ENCODE measurements around the gene KLK12. TPM values are rescaled to one million over a fixed set of nuclear protein-coding genes. Genes with fewer than 3 reads are reported as not detected.

KLK12 gene
- total RNA-seq, 1 donor from 2014 or later = 1.9 TPM

DNA sequence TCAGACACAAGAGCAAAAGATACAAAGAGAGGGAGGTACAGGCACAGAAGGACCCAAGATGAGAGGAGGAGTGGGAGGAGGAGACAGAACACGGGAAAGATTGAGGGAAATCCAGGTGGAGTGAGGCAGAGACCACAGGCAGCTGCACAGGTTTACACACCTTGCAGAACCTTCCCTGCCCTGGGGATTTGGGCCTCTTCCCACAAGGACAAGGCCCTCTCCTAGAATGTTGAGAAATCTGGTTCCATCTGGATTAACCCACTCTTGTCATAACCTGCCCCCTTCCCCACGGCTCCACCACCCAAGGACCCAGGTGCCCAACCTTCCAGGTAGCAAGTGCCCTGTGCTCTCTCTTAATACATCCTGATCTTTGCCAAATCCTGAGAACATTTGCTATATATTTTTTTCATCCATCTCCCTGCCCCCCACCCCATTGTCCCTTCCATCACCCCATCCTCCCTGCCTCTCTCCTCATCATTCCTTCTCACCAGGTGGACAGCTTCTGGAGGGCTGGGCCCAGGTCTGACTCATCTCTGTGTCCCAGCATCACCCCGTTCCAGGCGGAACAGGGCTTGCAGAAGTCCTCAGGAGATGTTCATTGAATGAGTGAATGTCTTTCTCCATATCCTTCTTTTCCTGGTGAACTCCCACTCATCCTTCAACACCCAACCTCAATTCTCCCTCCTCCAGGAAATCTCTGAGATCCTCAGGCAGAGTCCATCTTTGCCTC, 24.6 kb downstream of the KLK12 start:
- Histone ChIP-seq H3K9me3 (no peaks in the 10 kb centered on the region), H3K36me3 (no peaks in the 10 kb centered on the region), H3K27me3 (ENCODE audit: low read depth) (peaks cover 38% of the 10 kb centered on the region), H3K27ac (no peak overlapping the region), H3K4me1 (no peaks in the 10 kb centered on the region), H3K4me3 (no peak overlapping the region)
- intact Hi-C loops (cut with DNase I) = no loop called here
- TF ChIP-seq, protein P1, sequence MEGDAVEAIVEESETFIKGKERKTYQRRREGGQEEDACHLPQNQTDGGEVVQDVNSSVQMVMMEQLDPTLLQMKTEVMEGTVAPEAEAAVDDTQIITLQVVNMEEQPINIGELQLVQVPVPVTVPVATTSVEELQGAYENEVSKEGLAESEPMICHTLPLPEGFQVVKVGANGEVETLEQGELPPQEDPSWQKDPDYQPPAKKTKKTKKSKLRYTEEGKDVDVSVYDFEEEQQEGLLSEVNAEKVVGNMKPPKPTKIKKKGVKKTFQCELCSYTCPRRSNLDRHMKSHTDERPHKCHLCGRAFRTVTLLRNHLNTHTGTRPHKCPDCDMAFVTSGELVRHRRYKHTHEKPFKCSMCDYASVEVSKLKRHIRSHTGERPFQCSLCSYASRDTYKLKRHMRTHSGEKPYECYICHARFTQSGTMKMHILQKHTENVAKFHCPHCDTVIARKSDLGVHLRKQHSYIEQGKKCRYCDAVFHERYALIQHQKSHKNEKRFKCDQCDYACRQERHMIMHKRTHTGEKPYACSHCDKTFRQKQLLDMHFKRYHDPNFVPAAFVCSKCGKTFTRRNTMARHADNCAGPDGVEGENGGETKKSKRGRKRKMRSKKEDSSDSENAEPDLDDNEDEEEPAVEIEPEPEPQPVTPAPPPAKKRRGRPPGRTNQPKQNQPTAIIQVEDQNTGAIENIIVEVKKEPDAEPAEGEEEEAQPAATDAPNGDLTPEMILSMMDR (IDR thresholded peaks at IDR 0.05) = no peak
- DNase-seq = no peak
- no peak for ATAC-seq

DNA sequence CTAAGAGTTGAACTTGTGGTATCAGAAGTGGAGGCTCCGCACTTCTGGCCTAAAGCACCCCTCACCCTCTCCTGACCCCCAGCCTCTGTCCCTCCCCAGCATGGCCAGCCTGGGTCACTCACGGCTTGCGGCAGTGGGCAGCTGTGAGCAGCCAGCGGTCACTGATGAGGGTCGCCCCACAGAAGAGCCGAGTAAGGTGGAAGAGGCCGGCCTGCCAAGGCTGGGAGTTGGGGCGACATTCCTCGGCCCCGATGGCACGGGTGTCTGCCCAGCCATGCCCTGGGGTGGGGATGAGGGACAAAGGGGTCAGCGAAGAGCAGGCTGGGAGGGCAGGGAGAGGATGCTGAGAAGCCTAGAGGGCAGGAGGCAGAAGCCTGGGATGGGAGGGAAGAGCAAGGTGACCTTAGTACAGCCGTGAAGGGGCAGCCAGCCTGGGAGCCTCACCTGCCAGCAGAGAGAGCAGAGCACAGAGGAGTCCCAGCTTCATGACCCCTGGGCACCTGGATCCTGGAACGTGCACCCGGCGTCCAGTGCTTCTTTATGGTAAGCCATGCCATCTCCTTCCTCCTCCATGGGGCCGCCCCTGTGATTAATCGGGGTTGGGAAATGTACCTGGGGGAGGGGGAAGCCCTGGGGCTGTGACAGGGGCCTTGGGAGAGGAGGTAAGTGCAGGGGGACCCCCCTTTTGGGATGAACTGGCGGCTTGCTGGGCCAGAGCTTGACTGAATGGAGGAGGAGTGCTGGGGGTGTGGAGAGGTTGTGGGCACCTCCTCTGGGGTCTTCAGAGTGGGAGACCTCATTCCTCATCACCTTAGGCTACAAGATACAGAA, 25.5 kb downstream of the KLK12 start:
- no peak overlapping the region for H3K27ac ChIP-seq
- H3K36me3 ChIP-seq = no peaks in the 10 kb centered on the region
- TF ChIP-seq, protein P1 (IDR thresholded peaks at IDR 0.05) = no peak
- peaks cover 39% of the 10 kb centered on the region for H3K27me3 ChIP-seq (ENCODE audit: low read depth)
- intact Hi-C loops (cut with DNase I) = no loop called here
- H3K4me3 ChIP-seq = no peak overlapping the region
- no peaks in the 10 kb centered on the region for H3K4me1 ChIP-seq
- ATAC-seq (no peak), DNase-seq (no peak)
- H3K9me3 ChIP-seq = no peaks in the 10 kb centered on the region

DNA sequence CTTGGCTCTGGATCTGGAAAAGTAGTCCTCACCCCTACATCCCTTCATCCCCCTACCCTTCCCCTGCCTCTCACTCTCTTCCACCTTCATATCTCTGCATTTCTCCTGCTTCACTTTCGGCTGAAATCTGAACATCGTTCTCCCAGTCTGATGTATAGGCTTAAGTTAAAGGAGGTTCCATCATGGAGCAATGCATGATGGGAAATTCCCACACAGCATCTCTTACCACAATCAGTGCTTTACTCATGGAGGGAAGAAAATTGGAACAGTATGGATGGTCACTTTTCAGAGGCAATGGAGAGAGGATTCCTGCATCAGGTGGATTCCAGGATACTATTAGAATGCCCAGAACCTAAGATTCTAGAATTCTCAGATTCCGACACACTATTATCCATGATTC, 27.3 kb downstream of the KLK12 start:
- H3K27ac ChIP-seq = no peak overlapping the region
- intact Hi-C loops (cut with DNase I) = no loop called here
- no peak overlapping the region for H3K4me3 ChIP-seq
- H3K4me1 ChIP-seq = no peaks in the 10 kb centered on the region
- ATAC-seq (no peak), DNase-seq (no peak)
- no peaks in the 10 kb centered on the region for H3K36me3 ChIP-seq
- peaks cover 34% of the 10 kb centered on the region for H3K27me3 ChIP-seq (ENCODE audit: low read depth)
- no peaks in the 10 kb centered on the region for H3K9me3 ChIP-seq
- TF ChIP-seq, protein P1 (IDR thresholded peaks at IDR 0.05) = no peak

DNA sequence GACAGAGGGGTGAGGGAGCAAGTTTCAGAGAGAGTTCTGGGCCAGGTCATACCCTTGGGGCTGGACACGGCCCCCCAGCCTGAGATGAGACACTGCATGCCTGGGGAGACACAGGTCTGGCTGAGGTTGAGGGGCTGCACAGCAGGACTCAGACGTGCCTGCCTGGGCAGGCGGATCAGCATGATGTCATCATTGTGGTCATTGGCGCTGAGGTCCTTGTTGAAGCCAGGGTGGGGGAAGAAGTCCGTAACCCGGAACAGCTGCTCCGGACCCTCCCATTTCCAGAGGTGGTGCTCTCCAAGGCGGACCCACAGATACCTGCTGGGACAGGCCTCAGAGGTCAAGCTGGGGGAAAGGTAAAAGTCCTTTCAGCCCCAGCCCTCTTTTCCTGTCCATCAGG, 28.4 kb downstream of the KLK12 start:
- peaks cover 41% of the 10 kb centered on the region for H3K27me3 ChIP-seq (ENCODE audit: low read depth)
- TF ChIP-seq, protein P1 (IDR thresholded peaks at IDR 0.05) = no peak
- intact Hi-C loops (cut with DNase I) = no loop called here
- no peak overlapping the region for H3K27ac ChIP-seq
- H3K9me3 ChIP-seq = no peaks in the 10 kb centered on the region
- H3K4me1 ChIP-seq = no peaks in the 10 kb centered on the region
- DNase-seq (no peak), ATAC-seq (no peak)
- H3K4me3 ChIP-seq = no peak overlapping the region
- H3K36me3 ChIP-seq = no peaks in the 10 kb centered on the region

DNA sequence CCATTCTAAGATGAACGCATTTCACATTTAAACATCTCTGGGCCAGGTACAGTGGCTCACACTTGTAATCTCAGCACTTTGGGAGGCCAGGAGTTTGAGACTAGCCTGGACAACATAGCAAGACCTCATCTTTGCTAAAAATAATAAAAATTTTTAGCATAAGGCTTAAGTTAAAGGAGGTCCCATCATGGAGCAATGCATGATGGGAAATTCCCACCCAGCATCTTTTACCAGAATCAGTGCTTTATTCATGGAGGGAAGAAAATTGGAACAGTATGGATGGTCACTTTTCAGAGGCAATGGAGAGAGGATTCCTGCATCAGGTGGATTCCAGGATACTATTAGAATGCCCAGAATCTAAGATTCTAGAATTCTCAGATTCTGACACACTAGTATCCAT, 29.6 kb downstream of the KLK12 start:
- H3K4me1 ChIP-seq = no peaks in the 10 kb centered on the region
- no peaks in the 10 kb centered on the region for H3K9me3 ChIP-seq
- peaks cover 49% of the 10 kb centered on the region for H3K27me3 ChIP-seq (ENCODE audit: low read depth)
- no peaks in the 10 kb centered on the region for H3K36me3 ChIP-seq
- DNase-seq (no peak), ATAC-seq (no peak)
- intact Hi-C loops (cut with DNase I) = no loop called here
- TF ChIP-seq, protein P1 (IDR thresholded peaks at IDR 0.05) = no peak
- no peak overlapping the region for H3K4me3 ChIP-seq
- H3K27ac ChIP-seq = no peak overlapping the region

Measured in lower lobe of right lung (tissue), 2 donors.